Progenitor cell of endocrine pancreas (in vitro differentiated cells): ENCODE data around the gene SP3. TPM values are rescaled to one million over a fixed set of nuclear protein-coding genes. Genes with fewer than 3 reads are reported as not detected.

Experiments used
- DNase-seq: peaks from one replicate; pipeline ENCODE4 v3.0.0; 2021; ENCODE audit warnings: low spot score; ENCODE audit not compliant: unreplicated experiment
- H3K27ac Mint-ChIP-seq: 2 replicates; pipeline ENCODE4 v1.8.0; 2021; ENCODE audit warnings: mild to moderate bottlenecking, moderate library complexity, mixed read lengths
- H3K27me3 Mint-ChIP-seq: 2 replicates; pipeline ENCODE4 v1.8.0; 2021; ENCODE audit warnings: mixed read lengths
- H3K36me3 Mint-ChIP-seq: 2 replicates; pipeline ENCODE4 v1.8.0; 2022; ENCODE audit warnings: mixed read lengths; ENCODE audit not compliant: insufficient read depth
- H3K4me1 Mint-ChIP-seq: 2 replicates; pipeline ENCODE4 v1.8.0; 2021; ENCODE audit warnings: low read depth, mixed read lengths
- H3K4me3 Mint-ChIP-seq: 2 replicates; pipeline ENCODE4 v1.8.0; 2021; ENCODE audit warnings: low read depth, mild to moderate bottlenecking, moderate library complexity, mixed read lengths
- H3K9me3 Mint-ChIP-seq: 2 replicates; pipeline ENCODE4 v1.8.0; 2021; ENCODE audit warnings: low read depth, mixed read lengths
- total RNA-seq: library from RNA; stranded (reverse); gene quantifications from 2 replicates; pipeline ENCODE4 v1.2.1, GENCODE V29; 2021
- TF ChIP-seq, protein P1 (sequence below): fragments of 200-600 bp; sonication (generic); IDR thresholded peaks from one replicate; pipeline ENCODE4 v1.5.0; 2021; ENCODE audit warnings: antibody characterized with exemption, mild to moderate bottlenecking; ENCODE audit not compliant: unreplicated experiment

Gene SP3
- total RNA-seq, 1 donor from 2014 or later: 96.9 TPM

DNA sequence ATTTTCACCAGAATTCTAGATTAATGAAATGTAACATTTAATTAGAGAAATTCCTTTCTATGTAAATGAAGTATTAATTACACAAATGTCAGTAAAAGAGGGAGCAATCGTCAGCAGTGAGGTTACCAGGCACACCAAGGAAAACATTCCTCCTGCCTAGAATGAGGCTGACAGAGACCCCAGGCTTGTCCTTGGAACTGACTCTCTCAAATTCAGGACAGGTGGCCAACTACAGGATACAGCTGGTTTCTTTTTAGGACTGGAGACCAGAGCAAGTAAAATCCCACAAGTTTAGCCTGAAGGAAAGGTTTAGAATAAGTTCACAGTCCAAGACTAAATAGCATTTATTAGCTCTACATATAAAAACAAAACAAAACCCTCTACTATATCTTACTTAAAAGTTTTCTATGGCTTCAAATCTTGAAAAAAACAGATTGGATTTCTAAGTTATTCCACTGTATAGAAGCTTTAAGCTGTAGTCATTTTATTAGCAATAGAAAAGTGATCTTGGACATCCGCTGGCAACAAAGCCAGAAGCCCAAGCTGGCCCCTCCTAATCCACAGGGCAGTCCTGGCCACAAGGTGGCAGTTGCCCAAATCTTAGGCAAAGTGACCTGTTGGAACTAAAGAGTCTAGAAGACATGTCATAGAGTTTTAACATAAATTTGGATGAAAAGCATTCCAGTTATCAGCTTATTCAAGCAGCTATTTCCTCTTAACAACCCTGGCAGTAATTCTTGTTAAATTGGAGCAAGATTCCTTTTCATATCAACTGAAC lies 81.0 kb downstream of the SP3 start:
- Mint-ChIP-seq H3K27me3 (peaks cover 17% of the 10 kb centered on the region), H3K27ac (no peak overlapping the region), H3K4me3 (no peak overlapping the region), H3K36me3 (peaks cover 1% of the 10 kb centered on the region), H3K4me1 (no peaks in the 10 kb centered on the region), H3K9me3 (peaks cover 10% of the 10 kb centered on the region)
- TF ChIP-seq, protein P1, sequence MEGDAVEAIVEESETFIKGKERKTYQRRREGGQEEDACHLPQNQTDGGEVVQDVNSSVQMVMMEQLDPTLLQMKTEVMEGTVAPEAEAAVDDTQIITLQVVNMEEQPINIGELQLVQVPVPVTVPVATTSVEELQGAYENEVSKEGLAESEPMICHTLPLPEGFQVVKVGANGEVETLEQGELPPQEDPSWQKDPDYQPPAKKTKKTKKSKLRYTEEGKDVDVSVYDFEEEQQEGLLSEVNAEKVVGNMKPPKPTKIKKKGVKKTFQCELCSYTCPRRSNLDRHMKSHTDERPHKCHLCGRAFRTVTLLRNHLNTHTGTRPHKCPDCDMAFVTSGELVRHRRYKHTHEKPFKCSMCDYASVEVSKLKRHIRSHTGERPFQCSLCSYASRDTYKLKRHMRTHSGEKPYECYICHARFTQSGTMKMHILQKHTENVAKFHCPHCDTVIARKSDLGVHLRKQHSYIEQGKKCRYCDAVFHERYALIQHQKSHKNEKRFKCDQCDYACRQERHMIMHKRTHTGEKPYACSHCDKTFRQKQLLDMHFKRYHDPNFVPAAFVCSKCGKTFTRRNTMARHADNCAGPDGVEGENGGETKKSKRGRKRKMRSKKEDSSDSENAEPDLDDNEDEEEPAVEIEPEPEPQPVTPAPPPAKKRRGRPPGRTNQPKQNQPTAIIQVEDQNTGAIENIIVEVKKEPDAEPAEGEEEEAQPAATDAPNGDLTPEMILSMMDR: peak; percentile 66
- no peak for DNase-seq

DNA sequence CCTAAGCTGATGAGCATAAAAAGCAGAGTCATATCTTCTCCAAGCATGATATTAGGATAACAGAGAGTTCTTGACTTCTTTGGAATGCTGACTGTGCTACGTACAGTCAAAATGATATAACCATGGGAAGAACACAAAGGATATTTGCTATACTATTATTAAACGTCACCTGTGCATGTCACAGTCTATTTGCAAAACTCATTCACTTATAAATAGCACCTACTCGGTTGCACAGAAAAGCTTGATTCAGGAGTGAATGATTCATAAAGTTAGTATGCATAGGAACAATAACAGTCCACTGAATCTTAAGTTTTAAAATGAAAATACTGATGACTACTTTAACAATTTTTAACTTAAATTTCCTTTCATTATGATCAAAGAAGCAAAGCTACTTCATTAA lies 83.3 kb downstream of the SP3 start:
- Mint-ChIP-seq H3K4me3 (no peak overlapping the region), H3K27ac (no peak overlapping the region), H3K27me3 (peaks cover 18% of the 10 kb centered on the region), H3K4me1 (no peaks in the 10 kb centered on the region), H3K36me3 (no peaks in the 10 kb centered on the region), H3K9me3 (peaks cover 4% of the 10 kb centered on the region)
- TF ChIP-seq, protein P1: no peak
- no peak for DNase-seq

DNA sequence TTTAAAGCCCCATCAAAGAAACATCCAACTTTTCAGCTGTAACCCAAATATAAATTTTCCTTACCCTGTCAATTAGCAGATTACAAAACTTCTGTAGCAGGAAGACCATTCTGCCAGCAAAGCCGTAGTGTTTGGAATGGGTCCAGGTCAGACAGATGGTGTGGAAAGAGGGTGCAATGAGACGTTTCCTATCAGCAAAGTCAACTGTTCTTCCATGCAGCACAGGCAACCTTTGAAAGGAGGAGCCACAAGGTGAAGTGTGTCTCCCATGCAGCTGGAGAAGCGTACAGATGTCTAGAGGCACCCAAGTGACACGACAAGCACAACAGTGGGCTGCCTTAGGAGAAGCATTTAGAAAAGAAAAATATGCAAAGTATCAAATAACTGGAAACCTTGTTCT lies 83.7 kb downstream of the SP3 start:
- Mint-ChIP-seq H3K4me3 (no peak overlapping the region), H3K4me1 (no peaks in the 10 kb centered on the region), H3K27me3 (peaks cover 21% of the 10 kb centered on the region), H3K27ac (no peak overlapping the region), H3K9me3 (peaks cover 4% of the 10 kb centered on the region), H3K36me3 (no peaks in the 10 kb centered on the region)
- no peak for DNase-seq
- TF ChIP-seq, protein P1: no peak

DNA sequence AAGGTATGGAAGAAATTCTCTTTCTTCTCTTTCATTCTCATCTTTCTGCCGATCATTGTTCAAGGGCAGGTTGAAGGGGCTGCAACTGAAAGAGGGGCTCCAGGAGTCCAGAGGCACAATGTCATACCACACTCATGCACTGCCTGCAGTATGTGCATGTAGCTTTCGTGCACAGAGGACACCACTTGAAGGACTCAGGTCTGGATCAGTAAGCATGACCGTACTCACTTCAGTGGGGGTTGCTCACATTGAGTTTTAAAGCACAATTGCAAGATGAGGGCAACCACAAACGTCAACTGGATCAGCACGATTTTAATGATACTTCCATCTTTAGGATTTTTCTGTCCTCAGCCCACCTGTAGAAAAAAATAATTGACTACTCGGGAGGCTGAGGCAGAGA lies 84.6 kb downstream of the SP3 start:
- TF ChIP-seq, protein P1: no peak
- Mint-ChIP-seq H3K4me3 (no peak overlapping the region), H3K9me3 (no peaks in the 10 kb centered on the region), H3K36me3 (no peaks in the 10 kb centered on the region), H3K27me3 (peaks cover 21% of the 10 kb centered on the region), H3K27ac (no peak overlapping the region), H3K4me1 (no peaks in the 10 kb centered on the region)
- no peak for DNase-seq

DNA sequence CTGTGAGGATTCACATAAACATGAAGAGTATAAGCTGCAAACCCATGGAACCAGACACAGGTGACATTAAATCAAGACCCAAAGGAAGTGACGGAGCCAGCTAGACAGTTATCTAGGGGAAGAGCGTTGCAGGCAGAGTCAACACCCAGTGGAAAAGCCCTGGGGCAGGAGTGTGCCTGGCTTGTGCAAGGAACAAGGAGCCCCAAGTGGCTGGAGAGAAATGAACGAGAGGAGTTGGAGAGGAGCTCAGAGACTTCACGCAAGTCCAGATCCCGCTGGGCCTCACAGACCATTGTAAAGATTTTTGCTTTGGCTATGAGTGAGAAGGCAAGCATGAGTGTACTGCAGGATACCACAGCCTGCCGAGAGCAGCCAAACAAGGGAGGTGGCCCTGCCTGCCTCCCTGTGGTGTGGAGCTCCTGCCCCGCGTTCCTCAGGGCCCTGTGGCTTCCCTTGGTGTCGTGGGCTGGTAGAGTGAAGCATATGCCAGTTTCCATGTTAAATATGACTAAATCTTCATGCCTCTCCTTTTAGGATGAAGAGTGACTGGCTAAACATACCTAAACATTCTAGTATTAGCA lies 88.2 kb downstream of the SP3 start:
- Mint-ChIP-seq H3K27me3 (peaks cover 15% of the 10 kb centered on the region), H3K4me1 (peaks cover 3% of the 10 kb centered on the region), H3K9me3 (no peaks in the 10 kb centered on the region), H3K4me3 (no peak overlapping the region), H3K27ac (no peak overlapping the region), H3K36me3 (no peaks in the 10 kb centered on the region)
- no peak for DNase-seq
- TF ChIP-seq, protein P1: no peak
